NB4 (cell line): ENCODE results near the gene UROC1.

Experiments
- MYC ChIP-seq: IDR thresholded peaks from 2 replicates; pipeline ENCODE4 v1.6.1; 2011; ENCODE audit warnings: low read depth, low read length
- POLR2A ChIP-seq: IDR thresholded peaks from 2 replicates; pipeline ENCODE4 v1.6.1; 2011; ENCODE audit warnings: mild to moderate bottlenecking; ENCODE audit not compliant: insufficient read length; ENCODE audit errors: extremely low read depth
- TF ChIP-seq, protein P1 (sequence below): IDR thresholded peaks from one replicate; pipeline ENCODE4 v1.5.1; 2012; ENCODE audit warnings: low read depth, low read length

DNA sequence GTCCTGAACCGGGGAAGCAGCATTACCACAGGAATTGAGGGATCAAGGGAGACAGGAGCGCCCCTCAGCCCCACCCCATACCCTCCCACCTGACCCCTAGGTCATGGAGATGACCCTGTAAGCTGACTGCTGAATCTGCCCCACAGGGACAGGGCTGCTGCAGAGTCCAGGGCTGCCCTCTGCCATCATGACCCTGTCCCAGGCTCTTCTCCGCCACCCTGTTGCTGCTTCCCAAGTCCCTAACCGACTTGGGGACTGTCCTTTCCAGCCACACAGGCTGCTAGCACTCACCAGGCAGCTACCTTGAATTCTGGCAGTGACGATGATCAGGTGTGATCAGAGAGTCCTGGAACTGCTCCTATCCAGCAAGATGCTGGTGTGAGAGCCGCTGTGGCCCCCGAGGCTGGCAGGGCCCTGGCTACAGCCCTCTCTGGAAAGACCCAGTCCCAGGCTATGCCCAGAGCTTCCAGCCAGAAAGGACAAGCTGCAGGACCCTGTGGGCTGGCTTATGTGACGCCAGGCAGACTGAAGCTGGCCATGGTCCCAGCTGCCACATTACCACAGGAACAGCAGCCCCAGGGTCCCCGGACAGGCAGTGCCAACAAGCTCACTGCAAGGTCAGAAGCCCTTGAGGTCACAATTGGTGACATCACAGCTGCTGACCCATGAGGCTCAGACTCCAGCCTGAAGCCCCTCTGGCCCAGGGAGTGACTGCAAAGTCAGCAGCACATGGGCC, 40.9 kb upstream of the UROC1 start, which contains the start of gene C3orf22:
- TF ChIP-seq, protein P1, sequence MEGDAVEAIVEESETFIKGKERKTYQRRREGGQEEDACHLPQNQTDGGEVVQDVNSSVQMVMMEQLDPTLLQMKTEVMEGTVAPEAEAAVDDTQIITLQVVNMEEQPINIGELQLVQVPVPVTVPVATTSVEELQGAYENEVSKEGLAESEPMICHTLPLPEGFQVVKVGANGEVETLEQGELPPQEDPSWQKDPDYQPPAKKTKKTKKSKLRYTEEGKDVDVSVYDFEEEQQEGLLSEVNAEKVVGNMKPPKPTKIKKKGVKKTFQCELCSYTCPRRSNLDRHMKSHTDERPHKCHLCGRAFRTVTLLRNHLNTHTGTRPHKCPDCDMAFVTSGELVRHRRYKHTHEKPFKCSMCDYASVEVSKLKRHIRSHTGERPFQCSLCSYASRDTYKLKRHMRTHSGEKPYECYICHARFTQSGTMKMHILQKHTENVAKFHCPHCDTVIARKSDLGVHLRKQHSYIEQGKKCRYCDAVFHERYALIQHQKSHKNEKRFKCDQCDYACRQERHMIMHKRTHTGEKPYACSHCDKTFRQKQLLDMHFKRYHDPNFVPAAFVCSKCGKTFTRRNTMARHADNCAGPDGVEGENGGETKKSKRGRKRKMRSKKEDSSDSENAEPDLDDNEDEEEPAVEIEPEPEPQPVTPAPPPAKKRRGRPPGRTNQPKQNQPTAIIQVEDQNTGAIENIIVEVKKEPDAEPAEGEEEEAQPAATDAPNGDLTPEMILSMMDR: no peak
- TF ChIP-seq MYC (no peak), POLR2A (no peak)
